ENCODE results near the gene NPY1R.

DNA sequence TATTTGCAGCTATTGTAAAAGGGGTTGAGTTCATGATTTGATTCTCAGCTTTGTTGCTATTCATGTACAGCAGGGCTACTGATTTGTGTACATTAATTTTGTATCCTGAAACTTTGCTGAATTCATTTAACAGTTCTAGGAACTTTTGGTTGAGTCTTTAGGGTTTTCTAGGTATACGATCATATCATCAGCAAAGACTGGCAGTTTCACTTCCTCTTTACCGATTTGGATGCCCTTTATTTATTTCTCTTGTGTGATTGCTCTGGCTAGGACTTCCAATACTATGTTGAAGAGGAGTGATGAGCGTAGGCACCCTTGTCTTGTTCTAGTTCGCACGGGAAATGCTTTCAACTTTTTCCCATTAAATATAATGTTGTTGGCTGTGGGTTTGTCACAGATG lies 48.1 kb downstream of the NPY1R start:
- TF ChIP-seq FOXA2 (IDR thresholded peaks at IDR 0.05) (no peak), RAD21 (IDR thresholded peaks at IDR 0.05) (no peak), YY1 (IDR thresholded peaks at IDR 0.05) (no peak), HNF4A (conservative IDR thresholded peaks at IDR 0.05) (no peak), TAF1 (conservative IDR thresholded peaks at IDR 0.05) (no peak)
- TF ChIP-seq, protein P1, sequence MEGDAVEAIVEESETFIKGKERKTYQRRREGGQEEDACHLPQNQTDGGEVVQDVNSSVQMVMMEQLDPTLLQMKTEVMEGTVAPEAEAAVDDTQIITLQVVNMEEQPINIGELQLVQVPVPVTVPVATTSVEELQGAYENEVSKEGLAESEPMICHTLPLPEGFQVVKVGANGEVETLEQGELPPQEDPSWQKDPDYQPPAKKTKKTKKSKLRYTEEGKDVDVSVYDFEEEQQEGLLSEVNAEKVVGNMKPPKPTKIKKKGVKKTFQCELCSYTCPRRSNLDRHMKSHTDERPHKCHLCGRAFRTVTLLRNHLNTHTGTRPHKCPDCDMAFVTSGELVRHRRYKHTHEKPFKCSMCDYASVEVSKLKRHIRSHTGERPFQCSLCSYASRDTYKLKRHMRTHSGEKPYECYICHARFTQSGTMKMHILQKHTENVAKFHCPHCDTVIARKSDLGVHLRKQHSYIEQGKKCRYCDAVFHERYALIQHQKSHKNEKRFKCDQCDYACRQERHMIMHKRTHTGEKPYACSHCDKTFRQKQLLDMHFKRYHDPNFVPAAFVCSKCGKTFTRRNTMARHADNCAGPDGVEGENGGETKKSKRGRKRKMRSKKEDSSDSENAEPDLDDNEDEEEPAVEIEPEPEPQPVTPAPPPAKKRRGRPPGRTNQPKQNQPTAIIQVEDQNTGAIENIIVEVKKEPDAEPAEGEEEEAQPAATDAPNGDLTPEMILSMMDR (IDR thresholded peaks at IDR 0.05; ENCODE audit: low read depth, low read length, missing input control), result no peak
- TF ChIP-seq, protein P2, sequence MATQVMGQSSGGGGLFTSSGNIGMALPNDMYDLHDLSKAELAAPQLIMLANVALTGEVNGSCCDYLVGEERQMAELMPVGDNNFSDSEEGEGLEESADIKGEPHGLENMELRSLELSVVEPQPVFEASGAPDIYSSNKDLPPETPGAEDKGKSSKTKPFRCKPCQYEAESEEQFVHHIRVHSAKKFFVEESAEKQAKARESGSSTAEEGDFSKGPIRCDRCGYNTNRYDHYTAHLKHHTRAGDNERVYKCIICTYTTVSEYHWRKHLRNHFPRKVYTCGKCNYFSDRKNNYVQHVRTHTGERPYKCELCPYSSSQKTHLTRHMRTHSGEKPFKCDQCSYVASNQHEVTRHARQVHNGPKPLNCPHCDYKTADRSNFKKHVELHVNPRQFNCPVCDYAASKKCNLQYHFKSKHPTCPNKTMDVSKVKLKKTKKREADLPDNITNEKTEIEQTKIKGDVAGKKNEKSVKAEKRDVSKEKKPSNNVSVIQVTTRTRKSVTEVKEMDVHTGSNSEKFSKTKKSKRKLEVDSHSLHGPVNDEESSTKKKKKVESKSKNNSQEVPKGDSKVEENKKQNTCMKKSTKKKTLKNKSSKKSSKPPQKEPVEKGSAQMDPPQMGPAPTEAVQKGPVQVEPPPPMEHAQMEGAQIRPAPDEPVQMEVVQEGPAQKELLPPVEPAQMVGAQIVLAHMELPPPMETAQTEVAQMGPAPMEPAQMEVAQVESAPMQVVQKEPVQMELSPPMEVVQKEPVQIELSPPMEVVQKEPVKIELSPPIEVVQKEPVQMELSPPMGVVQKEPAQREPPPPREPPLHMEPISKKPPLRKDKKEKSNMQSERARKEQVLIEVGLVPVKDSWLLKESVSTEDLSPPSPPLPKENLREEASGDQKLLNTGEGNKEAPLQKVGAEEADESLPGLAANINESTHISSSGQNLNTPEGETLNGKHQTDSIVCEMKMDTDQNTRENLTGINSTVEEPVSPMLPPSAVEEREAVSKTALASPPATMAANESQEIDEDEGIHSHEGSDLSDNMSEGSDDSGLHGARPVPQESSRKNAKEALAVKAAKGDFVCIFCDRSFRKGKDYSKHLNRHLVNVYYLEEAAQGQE (IDR thresholded peaks at IDR 0.05), result no peak
- TF ChIP-seq, protein P3, sequence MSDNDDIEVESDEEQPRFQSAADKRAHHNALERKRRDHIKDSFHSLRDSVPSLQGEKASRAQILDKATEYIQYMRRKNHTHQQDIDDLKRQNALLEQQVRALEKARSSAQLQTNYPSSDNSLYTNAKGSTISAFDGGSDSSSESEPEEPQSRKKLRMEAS (IDR thresholded peaks at IDR 0.05), result no peak
- TF ChIP-seq, protein P4, sequence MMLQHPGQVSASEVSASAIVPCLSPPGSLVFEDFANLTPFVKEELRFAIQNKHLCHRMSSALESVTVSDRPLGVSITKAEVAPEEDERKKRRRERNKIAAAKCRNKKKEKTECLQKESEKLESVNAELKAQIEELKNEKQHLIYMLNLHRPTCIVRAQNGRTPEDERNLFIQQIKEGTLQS (IDR thresholded peaks at IDR 0.05), result no peak
- TF ChIP-seq, protein P5, sequence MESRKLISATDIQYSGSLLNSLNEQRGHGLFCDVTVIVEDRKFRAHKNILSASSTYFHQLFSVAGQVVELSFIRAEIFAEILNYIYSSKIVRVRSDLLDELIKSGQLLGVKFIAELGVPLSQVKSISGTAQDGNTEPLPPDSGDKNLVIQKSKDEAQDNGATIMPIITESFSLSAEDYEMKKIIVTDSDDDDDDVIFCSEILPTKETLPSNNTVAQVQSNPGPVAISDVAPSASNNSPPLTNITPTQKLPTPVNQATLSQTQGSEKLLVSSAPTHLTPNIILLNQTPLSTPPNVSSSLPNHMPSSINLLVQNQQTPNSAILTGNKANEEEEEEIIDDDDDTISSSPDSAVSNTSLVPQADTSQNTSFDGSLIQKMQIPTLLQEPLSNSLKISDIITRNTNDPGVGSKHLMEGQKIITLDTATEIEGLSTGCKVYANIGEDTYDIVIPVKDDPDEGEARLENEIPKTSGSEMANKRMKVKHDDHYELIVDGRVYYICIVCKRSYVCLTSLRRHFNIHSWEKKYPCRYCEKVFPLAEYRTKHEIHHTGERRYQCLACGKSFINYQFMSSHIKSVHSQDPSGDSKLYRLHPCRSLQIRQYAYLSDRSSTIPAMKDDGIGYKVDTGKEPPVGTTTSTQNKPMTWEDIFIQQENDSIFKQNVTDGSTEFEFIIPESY (IDR thresholded peaks at IDR 0.05), result no peak

Data from liver (tissue), 3 donors.